ENCODE data around the gene PCDHGB5. TPM values are rescaled to one million over a fixed set of nuclear protein-coding genes. Genes with fewer than 3 reads are reported as not detected.

PCDHGB5 gene
- polyA plus RNA-seq, 3 donors = 0.01 to 0.08 TPM; not detected in 1

DNA sequence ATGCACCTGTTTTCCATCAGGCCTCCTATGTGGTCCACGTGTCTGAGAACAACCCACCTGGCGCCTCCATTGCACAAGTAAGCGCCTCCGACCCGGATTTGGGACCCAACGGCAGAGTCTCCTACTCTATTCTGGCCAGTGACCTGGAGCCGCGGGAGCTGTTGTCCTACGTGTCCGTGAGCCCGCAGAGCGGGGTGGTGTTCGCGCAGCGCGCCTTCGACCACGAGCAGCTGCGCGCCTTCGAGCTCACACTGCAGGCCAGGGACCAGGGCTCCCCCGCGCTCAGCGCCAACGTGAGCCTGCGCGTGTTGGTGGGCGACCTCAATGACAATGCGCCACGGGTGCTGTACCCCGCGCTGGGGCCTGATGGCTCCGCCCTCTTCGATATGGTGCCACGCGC is 46.2 kb upstream of the PCDHGB5 start:
- H3K9me3 ChIP-seq (replicated peaks in 1 of 2; ENCODE audit: control insufficient read depth in 1 of 2, insufficient read depth in 1 of 2, low read length in 2 of 2) = peaks cover 51 to 81% of the 10 kb centered on the region in 2 donors
- H3K36me3 ChIP-seq (replicated peaks in 1 of 2; ENCODE audit: control insufficient read depth in 1 of 2, insufficient read depth in 2 of 2, low read length in 2 of 2) = no peaks in the 10 kb centered on the region
- no peaks in the 10 kb centered on the region for H3K79me2 ChIP-seq (ENCODE audit: insufficient read depth, low read length)
- TF ChIP-seq, protein P1, sequence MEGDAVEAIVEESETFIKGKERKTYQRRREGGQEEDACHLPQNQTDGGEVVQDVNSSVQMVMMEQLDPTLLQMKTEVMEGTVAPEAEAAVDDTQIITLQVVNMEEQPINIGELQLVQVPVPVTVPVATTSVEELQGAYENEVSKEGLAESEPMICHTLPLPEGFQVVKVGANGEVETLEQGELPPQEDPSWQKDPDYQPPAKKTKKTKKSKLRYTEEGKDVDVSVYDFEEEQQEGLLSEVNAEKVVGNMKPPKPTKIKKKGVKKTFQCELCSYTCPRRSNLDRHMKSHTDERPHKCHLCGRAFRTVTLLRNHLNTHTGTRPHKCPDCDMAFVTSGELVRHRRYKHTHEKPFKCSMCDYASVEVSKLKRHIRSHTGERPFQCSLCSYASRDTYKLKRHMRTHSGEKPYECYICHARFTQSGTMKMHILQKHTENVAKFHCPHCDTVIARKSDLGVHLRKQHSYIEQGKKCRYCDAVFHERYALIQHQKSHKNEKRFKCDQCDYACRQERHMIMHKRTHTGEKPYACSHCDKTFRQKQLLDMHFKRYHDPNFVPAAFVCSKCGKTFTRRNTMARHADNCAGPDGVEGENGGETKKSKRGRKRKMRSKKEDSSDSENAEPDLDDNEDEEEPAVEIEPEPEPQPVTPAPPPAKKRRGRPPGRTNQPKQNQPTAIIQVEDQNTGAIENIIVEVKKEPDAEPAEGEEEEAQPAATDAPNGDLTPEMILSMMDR (IDR thresholded peaks at IDR 0.05) = no peak
- no peak overlapping the region for H3K4me3 ChIP-seq (replicated peaks in 1 of 3; ENCODE audit: low read depth in 2 of 3, low read length in 3 of 3)
- Mint-ChIP-seq H3K4me3 (peak overlapping the region in 1 of 2 donors; percentile 31), H3K27me3 (ENCODE audit: low read depth in 3 of 3) (peaks cover 29 to 58% (median 53%) of the 10 kb centered on the region in 3 donors), H3K4me1 (no peaks in the 10 kb centered on the region), H3K27ac (no peak overlapping the region), H3K9me3 (peaks cover 38 to 81% (median 66%) of the 10 kb centered on the region in 7 donors), H3K36me3 (peaks cover 5 to 6% of the 10 kb centered on the region in 2 donors)
- H3K27me3 ChIP-seq (ENCODE audit: control insufficient read depth in 2 of 2, insufficient read depth in 2 of 2, low read length in 2 of 2) = peaks cover 21 to 67% of the 10 kb centered on the region in 2 donors
- WGBS (ENCODE audit: insufficient coverage) = 35% methylated on average over 21 of the region's 36 CpGs
- H3K27ac ChIP-seq (ENCODE audit: low read depth in 1 of 2, low read length in 2 of 2) = no peak overlapping the region
- H4K20me1 ChIP-seq (ENCODE audit: insufficient read depth, low read length) = no peaks in the 10 kb centered on the region
- intact Hi-C loops (cut with micrococcal nuclease) = no loop called here
- no peak overlapping the region for H3K4me2 ChIP-seq (replicated peaks; ENCODE audit: extremely low read depth, low read length, poor library complexity, severe bottlenecking)
- H2AFZ ChIP-seq (ENCODE audit: insufficient read depth, low read depth, low read length, poor library complexity, severe bottlenecking) = no peak overlapping the region
- DNase-seq = no peak
- no peak overlapping the region for H3K9ac ChIP-seq (ENCODE audit: insufficient read depth, low read length, poor library complexity, severe bottlenecking)
- no peaks in the 10 kb centered on the region for H3K4me1 ChIP-seq (ENCODE audit: control insufficient read depth in 1 of 2, insufficient read depth in 2 of 2, low read length in 2 of 2)

DNA sequence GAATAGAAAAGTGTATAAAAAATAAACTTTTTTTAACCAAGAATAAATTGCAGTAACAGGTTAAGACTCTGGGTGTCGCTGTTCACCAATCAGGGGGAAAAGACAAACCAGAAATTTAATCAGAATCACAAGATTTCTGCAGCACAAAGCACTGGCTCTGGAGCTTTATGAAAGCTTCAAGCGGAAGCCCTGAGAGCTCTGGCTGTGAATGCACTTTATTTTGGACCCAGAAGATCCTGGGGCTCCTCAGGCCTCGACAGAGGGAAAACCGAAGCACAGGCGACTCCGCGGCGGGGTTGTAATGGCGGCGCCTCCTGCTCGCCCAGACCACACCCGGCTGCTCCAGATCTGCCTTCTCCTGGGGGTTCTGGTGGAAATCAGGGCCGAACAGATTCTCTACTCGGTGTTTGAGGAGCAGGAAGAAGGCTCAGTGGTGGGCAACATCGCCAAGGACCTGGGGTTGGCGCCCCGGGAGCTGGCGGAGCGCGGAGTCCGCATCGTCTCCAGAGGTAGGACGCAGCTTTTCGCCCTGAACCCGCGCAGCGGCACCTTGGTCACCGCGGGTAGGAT is 42.8 kb upstream of the PCDHGB5 start, which contains the start of gene PCDHGA4:
Gene PCDHGA4 (plus strand): TSS at position 122 of the 570 bp plus-strand sequence. CDS start 87 bp downstream, at position 209.
- intact Hi-C loops (cut with micrococcal nuclease) = no loop called here
- H3K4me3 Mint-ChIP-seq = peak within 1 kb of the TSS in 1 of 2 donors; percentile 42
- H3K27ac Mint-ChIP-seq = no peak within 1 kb of the TSS
- 15% methylated on average over 28 of the region's 29 CpGs for WGBS (ENCODE audit: insufficient coverage)
- H3K9ac ChIP-seq (ENCODE audit: insufficient read depth, low read length, poor library complexity, severe bottlenecking) = no peak within 1 kb of the TSS
- H3K36me3 ChIP-seq (replicated peaks in 1 of 2; ENCODE audit: control insufficient read depth in 1 of 2, insufficient read depth in 2 of 2, low read length in 2 of 2) = no peaks in the 10 kb centered on the region
- H2AFZ ChIP-seq (ENCODE audit: insufficient read depth, low read depth, low read length, poor library complexity, severe bottlenecking) = peak within 1 kb of the TSS; percentile 33
- H3K4me3 ChIP-seq (replicated peaks in 1 of 3; ENCODE audit: low read depth in 2 of 3, low read length in 3 of 3) = peak within 1 kb of the TSS in 1 of 3 experiments; percentile 19
- H3K9me3 ChIP-seq (replicated peaks in 1 of 2; ENCODE audit: control insufficient read depth in 1 of 2, insufficient read depth in 1 of 2, low read length in 2 of 2) = peaks cover 52 to 75% of the 10 kb centered on the region in 2 donors
- H3K4me1 ChIP-seq (ENCODE audit: control insufficient read depth in 1 of 2, insufficient read depth in 2 of 2, low read length in 2 of 2) = no peaks in the 10 kb centered on the region
- H3K9me3 Mint-ChIP-seq = peaks cover 37 to 80% (median 62%) of the 10 kb centered on the region in 7 donors
- H4K20me1 ChIP-seq (ENCODE audit: insufficient read depth, low read length) = no peaks in the 10 kb centered on the region
- H3K4me2 ChIP-seq (replicated peaks; ENCODE audit: extremely low read depth, low read length, poor library complexity, severe bottlenecking) = no peak within 1 kb of the TSS
- H3K27me3 ChIP-seq (ENCODE audit: control insufficient read depth in 2 of 2, insufficient read depth in 2 of 2, low read length in 2 of 2) = peaks cover 30 to 91% of the 10 kb centered on the region in 2 donors
- peaks cover 2% of the 10 kb centered on the region for H3K4me1 Mint-ChIP-seq
- no peaks in the 10 kb centered on the region for H3K79me2 ChIP-seq (ENCODE audit: insufficient read depth, low read length)
- no peak within 1 kb of the TSS for H3K27ac ChIP-seq (ENCODE audit: low read depth in 1 of 2, low read length in 2 of 2)
- H3K27me3 Mint-ChIP-seq (ENCODE audit: low read depth in 3 of 3) = peaks cover 29 to 64% (median 60%) of the 10 kb centered on the region in 3 donors
- H3K36me3 Mint-ChIP-seq = peaks cover 6 to 7% of the 10 kb centered on the region in 2 donors
- no peak for DNase-seq
- TF ChIP-seq, protein P1 (IDR thresholded peaks at IDR 0.05) = peak; percentile 63
